Suprapubic skin (tissue), 4 donors: ENCODE data around the gene GLP2R. TPM values are rescaled to one million over a fixed set of nuclear protein-coding genes. Genes with fewer than 3 reads are reported as not detected.

Experiments used
- DNase-seq, 2 donors: peaks; one replicate each; pipeline ENCODE4 v3.0.0-alpha.2; 2019; ENCODE audit warnings: low spot score in 2 of 2
- H3K27ac ChIP-seq: fragments of 200-600 bp; sonication (generic); one replicate; pipeline ENCODE4 v1.5.1; 2019
- H3K27me3 ChIP-seq: fragments of 200-600 bp; sonication (generic); one replicate; pipeline ENCODE4 v1.5.1; 2019
- H3K36me3 ChIP-seq: fragments of 200-600 bp; sonication (generic); one replicate; pipeline ENCODE4 v1.5.1; 2019
- H3K4me1 ChIP-seq: fragments of 200-600 bp; sonication (generic); one replicate; pipeline ENCODE4 v1.5.1; 2019
- H3K4me3 ChIP-seq: fragments of 200-600 bp; sonication (generic); one replicate; pipeline ENCODE4 v1.5.1; 2019; ENCODE audit warnings: mild to moderate bottlenecking
- H3K9me3 ChIP-seq: fragments of 200-600 bp; sonication (generic); one replicate; pipeline ENCODE4 v1.5.1; 2019
- EP300 ChIP-seq: sonication (generic); formaldehyde crosslinking; IDR thresholded peaks from one replicate; pipeline ENCODE4 v1.6.1; 2017; ENCODE audit warnings: antibody characterized with exemption
- POLR2A ChIP-seq, 2 donors: fragments of 450-650 bp; IDR thresholded peaks; one replicate each; pipeline ENCODE4 v1.6.1; 2017; ENCODE audit warnings: antibody characterized with exemption in 2 of 2, mild to moderate bottlenecking in 2 of 2, moderate library complexity in 2 of 2
- POLR2AphosphoS5 ChIP-seq, 3 donors: sonication (generic); formaldehyde crosslinking; IDR thresholded peaks; one replicate each; pipeline ENCODE4 v1.6.1; 2017; ENCODE audit warnings: antibody characterized with exemption in 3 of 3
- WGBS: methylation state at CpG from one replicate; pipeline ENCODE4 v1.1.5; 2018; 5-methylcytosine and 5-hydroxymethylcytosine counted together
- total RNA-seq, 4 donors: library from RNA; depleted of rRNA; stranded (reverse); fragments of >200 nt; gene quantifications; one replicate each; pipeline ENCODE4 v1.1.0, GENCODE V29; 2016
- TF ChIP-seq, protein P1 (sequence below), 2 donors: fragments of 200-600 bp in 1 of 2; fragments of 450-650 bp in 1 of 2; sonication (generic) in 1 of 2; IDR thresholded peaks; one replicate each; pipeline ENCODE4 v1.5.1; 2016 to 2019; ENCODE audit warnings: antibody characterized with exemption in 2 of 2, mild to moderate bottlenecking in 1 of 2, moderate library complexity in 1 of 2

The GLP2R gene
- total RNA-seq, 4 donors from 2014 or later: 0.40 to 0.76 (median 0.49) TPM; not detected in 1

DNA sequence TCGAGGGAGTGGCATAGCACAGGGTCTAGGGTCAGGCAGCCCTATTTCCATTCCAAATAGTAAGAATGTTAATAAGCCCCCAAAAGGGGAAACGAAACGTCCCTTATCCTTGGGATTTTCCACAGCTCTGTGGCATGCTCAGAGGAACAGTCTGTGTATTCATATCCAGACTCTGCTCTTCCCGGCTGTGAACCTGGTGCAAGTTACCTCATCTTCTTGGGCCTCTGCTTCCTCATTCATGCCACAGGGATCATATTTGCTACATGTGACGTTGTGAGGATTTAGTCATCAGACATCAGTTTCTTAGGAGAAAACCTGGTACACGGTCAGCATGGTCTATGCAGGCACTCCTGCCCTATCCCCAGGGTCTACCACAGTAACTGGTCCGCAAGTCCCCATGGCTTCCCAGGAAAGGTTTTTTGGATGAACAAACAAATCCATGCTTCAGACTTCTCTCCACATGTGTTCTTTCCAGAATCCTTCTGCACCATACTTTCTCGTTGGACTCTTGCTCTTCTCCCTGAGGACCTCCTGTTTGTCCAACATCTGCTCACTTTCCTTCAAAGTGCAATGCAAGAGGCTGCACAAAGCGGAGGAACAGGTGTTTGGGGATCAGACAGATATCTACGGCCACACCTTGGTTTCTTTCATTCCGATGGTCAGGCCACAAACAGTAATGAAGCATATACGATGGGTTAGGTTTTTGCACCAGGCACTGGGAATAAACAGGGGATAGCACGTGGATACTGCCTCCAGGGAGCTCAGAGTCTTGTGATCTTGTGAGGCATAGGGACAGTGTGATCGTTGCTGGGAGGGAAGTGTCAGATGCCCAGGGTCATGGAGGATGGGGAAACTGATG, 17.7 kb downstream of the GLP2R start:
- Histone ChIP-seq H3K27me3 (no peaks in the 10 kb centered on the region), H3K9me3 (no peaks in the 10 kb centered on the region), H3K36me3 (no peaks in the 10 kb centered on the region), H3K27ac (no peak overlapping the region), H3K4me3 (no peak overlapping the region), H3K4me1 (no peaks in the 10 kb centered on the region)
- DNase-seq: no peak
- TF ChIP-seq POLR2AphosphoS5 (IDR thresholded peaks at IDR 0.05): no peak
- TF ChIP-seq, protein P1, sequence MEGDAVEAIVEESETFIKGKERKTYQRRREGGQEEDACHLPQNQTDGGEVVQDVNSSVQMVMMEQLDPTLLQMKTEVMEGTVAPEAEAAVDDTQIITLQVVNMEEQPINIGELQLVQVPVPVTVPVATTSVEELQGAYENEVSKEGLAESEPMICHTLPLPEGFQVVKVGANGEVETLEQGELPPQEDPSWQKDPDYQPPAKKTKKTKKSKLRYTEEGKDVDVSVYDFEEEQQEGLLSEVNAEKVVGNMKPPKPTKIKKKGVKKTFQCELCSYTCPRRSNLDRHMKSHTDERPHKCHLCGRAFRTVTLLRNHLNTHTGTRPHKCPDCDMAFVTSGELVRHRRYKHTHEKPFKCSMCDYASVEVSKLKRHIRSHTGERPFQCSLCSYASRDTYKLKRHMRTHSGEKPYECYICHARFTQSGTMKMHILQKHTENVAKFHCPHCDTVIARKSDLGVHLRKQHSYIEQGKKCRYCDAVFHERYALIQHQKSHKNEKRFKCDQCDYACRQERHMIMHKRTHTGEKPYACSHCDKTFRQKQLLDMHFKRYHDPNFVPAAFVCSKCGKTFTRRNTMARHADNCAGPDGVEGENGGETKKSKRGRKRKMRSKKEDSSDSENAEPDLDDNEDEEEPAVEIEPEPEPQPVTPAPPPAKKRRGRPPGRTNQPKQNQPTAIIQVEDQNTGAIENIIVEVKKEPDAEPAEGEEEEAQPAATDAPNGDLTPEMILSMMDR (IDR thresholded peaks at IDR 0.05): no peak
- TF ChIP-seq POLR2A (IDR thresholded peaks at IDR 0.05): no peak
- TF ChIP-seq EP300: no peak
- WGBS: 79% methylated on average over 14 of the region's 14 CpGs

DNA sequence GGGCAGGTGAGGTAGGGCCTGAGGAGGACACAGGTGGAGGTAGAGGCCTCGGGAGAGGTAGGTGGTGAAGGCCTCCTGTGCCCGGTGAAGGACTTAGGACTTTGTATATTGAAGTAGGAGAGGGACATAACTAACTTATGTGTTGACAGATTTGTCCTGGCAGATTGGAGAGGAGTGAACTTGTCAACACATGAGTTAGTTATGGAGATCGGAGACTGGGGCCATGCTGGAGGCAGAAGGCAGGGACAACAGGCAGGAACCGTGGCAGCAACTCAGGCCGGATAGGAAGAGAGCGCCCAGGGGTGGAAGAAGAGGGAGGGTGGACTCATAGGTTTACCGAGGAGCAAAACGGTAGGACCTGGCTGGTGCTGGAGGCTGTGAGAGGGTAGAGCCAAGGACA, 18.4 kb downstream of the GLP2R start:
- TF ChIP-seq POLR2AphosphoS5 (IDR thresholded peaks at IDR 0.05) (no peak), EP300 (no peak), POLR2A (IDR thresholded peaks at IDR 0.05) (no peak)
- TF ChIP-seq, protein P1 (IDR thresholded peaks at IDR 0.05): no peak
- Histone ChIP-seq H3K27me3 (no peaks in the 10 kb centered on the region), H3K27ac (no peak overlapping the region), H3K4me1 (no peaks in the 10 kb centered on the region), H3K4me3 (no peak overlapping the region), H3K9me3 (no peaks in the 10 kb centered on the region), H3K36me3 (no peaks in the 10 kb centered on the region)
- WGBS: 75% methylated on average over 8 of the region's 8 CpGs
- no peak for DNase-seq

DNA sequence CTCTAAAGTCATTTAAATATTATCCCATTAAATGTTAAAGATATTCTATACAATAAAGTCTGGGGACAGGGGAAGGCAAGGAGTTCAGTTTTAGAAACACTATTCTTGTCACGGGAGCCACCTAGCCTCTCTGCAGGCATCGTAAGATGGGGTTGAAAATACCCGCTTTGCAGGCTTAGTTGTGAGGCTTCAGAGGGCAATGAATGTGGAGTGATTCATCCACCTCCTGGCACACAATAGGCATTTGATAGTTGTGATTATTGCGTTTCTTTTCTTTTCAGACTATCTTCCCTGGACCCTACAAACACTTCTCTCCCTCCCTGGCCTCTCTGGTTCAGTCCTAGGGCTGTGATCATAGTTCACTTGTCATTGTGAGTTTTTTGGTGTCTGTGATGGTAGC, 19.6 kb downstream of the GLP2R start:
- H3K27me3 ChIP-seq: no peaks in the 10 kb centered on the region
- H3K4me1 ChIP-seq: no peaks in the 10 kb centered on the region
- no peak for DNase-seq
- H3K9me3 ChIP-seq: no peaks in the 10 kb centered on the region
- no peak overlapping the region for H3K27ac ChIP-seq
- WGBS: 86% methylated on average over 4 of the region's 4 CpGs
- TF ChIP-seq POLR2AphosphoS5 (IDR thresholded peaks at IDR 0.05): no peak
- TF ChIP-seq POLR2A (IDR thresholded peaks at IDR 0.05): no peak
- TF ChIP-seq, protein P1 (IDR thresholded peaks at IDR 0.05): no peak
- no peak for TF ChIP-seq EP300
- no peak overlapping the region for H3K4me3 ChIP-seq
- no peaks in the 10 kb centered on the region for H3K36me3 ChIP-seq

DNA sequence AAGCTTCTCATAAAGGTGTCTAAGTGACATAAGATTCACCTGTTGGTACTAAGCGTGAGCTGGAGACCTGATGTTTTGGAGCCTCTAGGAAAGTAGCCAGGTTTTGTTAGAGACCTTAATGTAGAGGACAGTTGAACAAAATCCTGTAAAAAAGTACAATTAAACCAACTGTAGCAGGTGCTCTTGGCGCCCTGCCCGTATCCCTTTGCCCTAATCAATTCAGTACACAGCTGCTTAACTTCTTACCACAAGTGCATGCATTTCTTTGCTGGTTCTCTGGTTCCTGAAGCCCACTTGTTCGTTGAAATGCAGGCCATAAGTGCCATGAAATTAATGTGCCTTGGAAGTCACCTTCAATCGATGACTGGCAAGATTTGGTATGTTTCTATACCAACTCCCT, 24.4 kb downstream of the GLP2R start:
- no peak for DNase-seq
- no peak overlapping the region for H3K27ac ChIP-seq
- no peaks in the 10 kb centered on the region for H3K27me3 ChIP-seq
- no peaks in the 10 kb centered on the region for H3K9me3 ChIP-seq
- TF ChIP-seq, protein P1 (IDR thresholded peaks at IDR 0.05): no peak
- no peak for TF ChIP-seq POLR2AphosphoS5 (IDR thresholded peaks at IDR 0.05)
- TF ChIP-seq POLR2A (IDR thresholded peaks at IDR 0.05): no peak
- TF ChIP-seq EP300: no peak
- H3K4me3 ChIP-seq: no peak overlapping the region
- 88% methylated on average over 5 of the region's 5 CpGs for WGBS
- no peaks in the 10 kb centered on the region for H3K36me3 ChIP-seq
- no peaks in the 10 kb centered on the region for H3K4me1 ChIP-seq

DNA sequence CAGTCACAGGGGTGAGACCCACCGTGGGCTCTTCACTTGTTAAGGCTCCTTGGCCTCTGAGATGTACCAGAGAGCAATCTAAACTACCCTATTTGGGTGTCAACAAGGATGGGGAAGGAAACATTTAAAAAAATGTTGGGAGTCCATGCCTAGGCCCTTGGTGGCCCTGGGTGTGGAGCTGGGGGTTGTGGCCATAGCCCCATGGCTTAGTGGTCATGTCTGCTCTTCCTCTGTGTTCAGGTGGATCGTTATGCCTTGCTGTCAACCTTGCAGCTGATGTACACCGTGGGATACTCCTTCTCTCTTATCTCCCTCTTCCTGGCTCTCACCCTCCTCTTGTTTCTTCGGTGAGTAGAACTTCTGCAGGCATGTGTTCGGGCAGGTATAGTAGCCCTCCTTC, 28.5 kb downstream of the GLP2R start:
- DNase-seq: no peak
- Histone ChIP-seq H3K4me1 (no peaks in the 10 kb centered on the region), H3K27me3 (no peaks in the 10 kb centered on the region), H3K36me3 (no peaks in the 10 kb centered on the region), H3K4me3 (no peak overlapping the region), H3K9me3 (no peaks in the 10 kb centered on the region), H3K27ac (no peak overlapping the region)
- WGBS: 80% methylated on average over 5 of the region's 5 CpGs
- TF ChIP-seq POLR2AphosphoS5 (IDR thresholded peaks at IDR 0.05): no peak
- TF ChIP-seq, protein P1 (IDR thresholded peaks at IDR 0.05): no peak
- TF ChIP-seq POLR2A (IDR thresholded peaks at IDR 0.05): no peak
- TF ChIP-seq EP300: no peak
